GM12878 (cell line): ENCODE results near the gene OSM.

Experiments used
- ESRRA ChIP-seq: IDR thresholded peaks from 2 replicates; pipeline ENCODE4 v1.6.1; 2012; ENCODE audit warnings: mild to moderate bottlenecking, low read length, improper control_type of control experiment
- NFYB ChIP-seq: IDR thresholded peaks from 2 replicates; pipeline ENCODE4 v1.6.1; 2011; ENCODE audit warnings: low read depth, mild to moderate bottlenecking, low read length, improper control_type of control experiment, moderate library complexity; ENCODE audit not compliant: insufficient read depth
- TAF1 ChIP-seq: IDR thresholded peaks from 2 replicates; pipeline ENCODE4 v1.6.1; 2011; ENCODE audit warnings: mild to moderate bottlenecking, low read depth, low read length, borderline replicate concordance
- TF ChIP-seq, protein P1 (sequence below), 3 experiments: IDR thresholded peaks in 2 of 3; conservative IDR thresholded peaks in 1 of 3; 2 replicates each; pipeline ENCODE4 v1.5.1; 2011; ENCODE audit warnings: low read depth in 3 of 3, low read length in 3 of 3, mild to moderate bottlenecking in 3 of 3, control low read depth in 2 of 3, moderate library complexity in 2 of 3, inconsistent platforms in 1 of 3, mixed read lengths in 1 of 3; ENCODE audit not compliant: control insufficient read depth in 2 of 3, insufficient read depth in 1 of 3; ENCODE audit errors: extremely low read depth in 1 of 3
- TF ChIP-seq, protein P2 (sequence below): IDR thresholded peaks from 2 replicates; pipeline ENCODE4 v1.6.1; 2011; ENCODE audit warnings: mild to moderate bottlenecking, low read depth, low read length, moderate library complexity; ENCODE audit not compliant: insufficient replicate concordance
- TF ChIP-seq, protein P3 (sequence below): IDR thresholded peaks from 2 replicates; pipeline ENCODE4 v1.6.1; 2011; ENCODE audit warnings: low read depth, low read length, improper control_type of control experiment, borderline replicate concordance

DNA sequence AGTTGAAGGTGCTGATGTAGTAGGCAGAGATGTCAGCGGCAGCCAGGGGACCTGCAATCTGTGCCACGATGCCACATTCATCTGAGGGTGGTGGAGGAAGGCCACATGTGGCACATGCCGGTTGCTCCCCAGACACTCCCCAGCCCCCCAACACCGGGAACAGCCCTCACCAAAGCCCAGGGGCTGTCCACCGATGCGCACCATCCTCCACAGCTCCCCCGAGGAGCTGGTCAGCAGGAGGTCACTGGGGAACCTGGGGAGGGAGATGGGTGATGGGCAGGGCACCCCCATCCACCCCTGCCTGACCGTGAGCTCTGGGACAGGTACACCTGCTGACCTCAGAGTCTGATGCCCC lies 19.2 kb upstream of the OSM start:
- TF ChIP-seq ESRRA (no peak), TAF1 (no peak), NFYB (no peak)
- TF ChIP-seq, protein P1, sequence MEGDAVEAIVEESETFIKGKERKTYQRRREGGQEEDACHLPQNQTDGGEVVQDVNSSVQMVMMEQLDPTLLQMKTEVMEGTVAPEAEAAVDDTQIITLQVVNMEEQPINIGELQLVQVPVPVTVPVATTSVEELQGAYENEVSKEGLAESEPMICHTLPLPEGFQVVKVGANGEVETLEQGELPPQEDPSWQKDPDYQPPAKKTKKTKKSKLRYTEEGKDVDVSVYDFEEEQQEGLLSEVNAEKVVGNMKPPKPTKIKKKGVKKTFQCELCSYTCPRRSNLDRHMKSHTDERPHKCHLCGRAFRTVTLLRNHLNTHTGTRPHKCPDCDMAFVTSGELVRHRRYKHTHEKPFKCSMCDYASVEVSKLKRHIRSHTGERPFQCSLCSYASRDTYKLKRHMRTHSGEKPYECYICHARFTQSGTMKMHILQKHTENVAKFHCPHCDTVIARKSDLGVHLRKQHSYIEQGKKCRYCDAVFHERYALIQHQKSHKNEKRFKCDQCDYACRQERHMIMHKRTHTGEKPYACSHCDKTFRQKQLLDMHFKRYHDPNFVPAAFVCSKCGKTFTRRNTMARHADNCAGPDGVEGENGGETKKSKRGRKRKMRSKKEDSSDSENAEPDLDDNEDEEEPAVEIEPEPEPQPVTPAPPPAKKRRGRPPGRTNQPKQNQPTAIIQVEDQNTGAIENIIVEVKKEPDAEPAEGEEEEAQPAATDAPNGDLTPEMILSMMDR (IDR thresholded peaks at IDR 0.05 in 2 of 3, conservative IDR thresholded peaks at IDR 0.05 in 1 of 3; ENCODE audit: control insufficient read depth in 2 of 3, extremely low read depth in 1 of 3, insufficient read depth in 1 of 3, low read depth in 3 of 3, low read length in 3 of 3): no peak
- TF ChIP-seq, protein P2, sequence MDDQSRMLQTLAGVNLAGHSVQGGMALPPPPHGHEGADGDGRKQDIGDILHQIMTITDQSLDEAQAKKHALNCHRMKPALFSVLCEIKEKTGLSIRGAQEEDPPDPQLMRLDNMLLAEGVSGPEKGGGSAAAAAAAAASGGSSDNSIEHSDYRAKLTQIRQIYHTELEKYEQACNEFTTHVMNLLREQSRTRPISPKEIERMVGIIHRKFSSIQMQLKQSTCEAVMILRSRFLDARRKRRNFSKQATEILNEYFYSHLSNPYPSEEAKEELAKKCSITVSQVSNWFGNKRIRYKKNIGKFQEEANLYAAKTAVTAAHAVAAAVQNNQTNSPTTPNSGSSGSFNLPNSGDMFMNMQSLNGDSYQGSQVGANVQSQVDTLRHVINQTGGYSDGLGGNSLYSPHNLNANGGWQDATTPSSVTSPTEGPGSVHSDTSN: no peak
- TF ChIP-seq, protein P3, sequence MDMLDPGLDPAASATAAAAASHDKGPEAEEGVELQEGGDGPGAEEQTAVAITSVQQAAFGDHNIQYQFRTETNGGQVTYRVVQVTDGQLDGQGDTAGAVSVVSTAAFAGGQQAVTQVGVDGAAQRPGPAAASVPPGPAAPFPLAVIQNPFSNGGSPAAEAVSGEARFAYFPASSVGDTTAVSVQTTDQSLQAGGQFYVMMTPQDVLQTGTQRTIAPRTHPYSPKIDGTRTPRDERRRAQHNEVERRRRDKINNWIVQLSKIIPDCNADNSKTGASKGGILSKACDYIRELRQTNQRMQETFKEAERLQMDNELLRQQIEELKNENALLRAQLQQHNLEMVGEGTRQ: no peak
